ENCODE results near the gene GSX1. TPM values are rescaled to one million over a fixed set of nuclear protein-coding genes. Genes with fewer than 3 reads are reported as not detected.

GSX1 gene
- total and polyA plus RNA-seq, 4 donors, result not detected

DNA sequence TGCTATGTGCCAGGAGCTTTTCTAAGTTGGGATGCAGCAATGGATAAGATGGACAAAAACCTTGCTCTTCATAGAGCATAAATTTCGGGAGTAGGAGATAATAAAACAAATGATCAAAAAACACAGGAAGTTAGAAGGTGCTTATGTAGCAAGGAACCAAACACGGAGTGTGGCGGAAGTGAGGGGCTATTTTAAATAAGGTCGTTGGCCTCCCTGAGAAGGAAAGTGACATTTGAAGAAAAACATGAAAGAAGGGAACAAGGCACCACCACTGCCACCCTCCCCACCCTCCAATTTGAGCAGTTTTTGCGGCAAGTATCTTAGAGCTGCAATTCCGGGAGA, 3.2 kb upstream of the GSX1 start:
- ATAC-seq (ENCODE audit: insufficient read depth, low FRiP score), result no peak
- Histone ChIP-seq H3K36me3 (ENCODE audit: control insufficient read depth in 4 of 4, insufficient read depth in 4 of 4, low read length in 4 of 4) (no peaks in the 10 kb centered on the region), H3K27me3 (ENCODE audit: control insufficient read depth in 3 of 3, insufficient read depth in 3 of 3, low read length in 2 of 3) (peaks cover 18 to 75% (median 66%) of the 10 kb centered on the region in 3 donors), H3K4me1 (ENCODE audit: control insufficient read depth in 5 of 5, insufficient read depth in 5 of 5, low read length in 5 of 5) (peaks cover 0 to 16% (median 6%) of the 10 kb centered on the region in 5 donors), H3K9ac (ENCODE audit: insufficient read depth in 1 of 2, low read length in 2 of 2) (no peak overlapping the region), H3K4me3 (no peak overlapping the region), H3K27ac (ENCODE audit: low read depth in 1 of 2, low read length in 1 of 2) (no peak overlapping the region), H3K9me3 (ENCODE audit: control insufficient read depth in 4 of 4, insufficient read depth in 3 of 4, low read length in 3 of 4) (peaks cover 0 to 14% (median 0%) of the 10 kb centered on the region in 4 donors)
- TF ChIP-seq, protein P1, sequence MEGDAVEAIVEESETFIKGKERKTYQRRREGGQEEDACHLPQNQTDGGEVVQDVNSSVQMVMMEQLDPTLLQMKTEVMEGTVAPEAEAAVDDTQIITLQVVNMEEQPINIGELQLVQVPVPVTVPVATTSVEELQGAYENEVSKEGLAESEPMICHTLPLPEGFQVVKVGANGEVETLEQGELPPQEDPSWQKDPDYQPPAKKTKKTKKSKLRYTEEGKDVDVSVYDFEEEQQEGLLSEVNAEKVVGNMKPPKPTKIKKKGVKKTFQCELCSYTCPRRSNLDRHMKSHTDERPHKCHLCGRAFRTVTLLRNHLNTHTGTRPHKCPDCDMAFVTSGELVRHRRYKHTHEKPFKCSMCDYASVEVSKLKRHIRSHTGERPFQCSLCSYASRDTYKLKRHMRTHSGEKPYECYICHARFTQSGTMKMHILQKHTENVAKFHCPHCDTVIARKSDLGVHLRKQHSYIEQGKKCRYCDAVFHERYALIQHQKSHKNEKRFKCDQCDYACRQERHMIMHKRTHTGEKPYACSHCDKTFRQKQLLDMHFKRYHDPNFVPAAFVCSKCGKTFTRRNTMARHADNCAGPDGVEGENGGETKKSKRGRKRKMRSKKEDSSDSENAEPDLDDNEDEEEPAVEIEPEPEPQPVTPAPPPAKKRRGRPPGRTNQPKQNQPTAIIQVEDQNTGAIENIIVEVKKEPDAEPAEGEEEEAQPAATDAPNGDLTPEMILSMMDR (IDR thresholded peaks at IDR 0.05; ENCODE audit: control extremely low read depth, extremely low read depth), result no peak
- WGBS, 2 donors, result 6 to 7% methylated on average over 6 of the region's 6 CpGs
- no peak for DNase-seq

DNA sequence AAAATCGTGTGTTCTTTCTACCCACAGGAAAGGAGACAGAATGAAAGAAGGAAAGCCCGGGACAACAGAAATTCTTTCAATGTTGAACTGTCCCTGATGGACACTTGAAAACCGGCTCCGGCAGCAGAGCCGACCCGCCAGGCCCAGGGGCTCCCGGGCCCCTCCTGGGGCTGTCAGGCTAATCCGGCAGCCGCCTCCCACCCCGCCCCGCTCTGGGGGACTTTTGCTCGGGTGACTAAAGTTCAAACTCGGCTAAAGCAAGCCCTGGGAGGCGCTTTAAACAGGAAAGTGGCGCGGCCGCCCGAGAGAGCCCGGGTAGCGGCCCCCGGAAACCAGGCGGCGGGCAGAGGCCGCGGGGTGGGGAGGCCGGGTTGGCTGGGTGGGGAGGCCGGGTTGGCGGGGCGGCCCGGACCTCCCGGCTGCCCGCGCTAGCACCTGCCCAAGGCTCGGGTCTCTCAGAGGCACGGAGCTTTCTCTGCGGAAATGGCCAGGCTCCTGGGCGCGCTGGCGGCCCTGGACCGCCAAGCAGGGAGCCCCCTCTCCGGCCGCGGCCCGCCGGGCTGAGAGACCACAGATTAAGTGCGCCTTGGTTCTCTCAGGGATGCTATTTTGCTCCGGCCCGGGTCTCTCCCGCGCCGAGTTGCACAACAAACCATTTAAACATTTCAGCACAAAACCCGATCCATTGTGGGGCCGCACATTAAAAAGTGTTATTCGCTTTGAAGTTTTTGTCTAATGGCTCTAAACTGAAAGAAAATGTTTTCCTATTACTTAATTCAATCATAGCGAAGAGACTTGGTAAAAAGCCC, 2.6 kb upstream of the GSX1 start:
- Histone ChIP-seq H3K4me3 (no peak overlapping the region), H3K4me1 (ENCODE audit: control insufficient read depth in 5 of 5, insufficient read depth in 5 of 5, low read length in 5 of 5) (peaks cover 0 to 17% (median 6%) of the 10 kb centered on the region in 5 donors), H3K9ac (ENCODE audit: insufficient read depth in 1 of 2, low read length in 2 of 2) (no peak overlapping the region), H3K9me3 (ENCODE audit: control insufficient read depth in 4 of 4, insufficient read depth in 3 of 4, low read length in 3 of 4) (peaks cover 0 to 14% (median 0%) of the 10 kb centered on the region in 4 donors), H3K27me3 (ENCODE audit: control insufficient read depth in 3 of 3, insufficient read depth in 3 of 3, low read length in 2 of 3) (peaks cover 24 to 76% (median 67%) of the 10 kb centered on the region in 3 donors), H3K27ac (ENCODE audit: low read depth in 1 of 2, low read length in 1 of 2) (no peak overlapping the region), H3K36me3 (ENCODE audit: control insufficient read depth in 4 of 4, insufficient read depth in 4 of 4, low read length in 4 of 4) (no peaks in the 10 kb centered on the region)
- WGBS, 2 donors, result 2 to 3% methylated on average over 54 to 55 of the region's 55 CpGs
- TF ChIP-seq, protein P1 (IDR thresholded peaks at IDR 0.05; ENCODE audit: control extremely low read depth, extremely low read depth), result no peak
- ATAC-seq (ENCODE audit: insufficient read depth, low FRiP score), result no peak
- peak in 1 of 3 donors; percentile 4 for DNase-seq

DNA sequence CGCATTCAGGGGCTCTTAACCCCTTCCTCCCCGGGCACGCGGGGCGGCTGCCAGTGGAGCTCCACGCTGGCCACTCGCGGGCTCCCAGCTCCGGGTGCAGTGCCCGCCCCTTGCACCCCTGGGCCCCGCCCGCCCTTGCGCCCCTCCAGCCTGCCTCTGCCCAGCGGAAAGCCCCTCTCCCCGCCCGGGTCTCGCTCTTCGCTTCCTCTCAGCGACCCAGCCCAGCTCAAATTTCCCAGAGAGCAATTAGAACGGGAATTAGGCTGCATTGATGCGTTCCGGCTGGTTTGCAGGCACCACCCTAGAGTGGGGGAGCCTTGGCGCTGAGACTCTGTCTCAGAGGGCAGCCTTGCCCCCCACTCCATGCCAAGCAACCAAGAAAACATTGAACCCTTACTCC, 1.8 kb upstream of the GSX1 start:
- WGBS, 2 donors, result 4 to 5% methylated on average over 21 to 23 of the region's 23 CpGs
- peaks cover 0 to 18% (median 0%) of the 10 kb centered on the region in 4 donors for H3K9me3 ChIP-seq (ENCODE audit: control insufficient read depth in 4 of 4, insufficient read depth in 3 of 4, low read length in 3 of 4)
- no peak overlapping the region for H3K27ac ChIP-seq (ENCODE audit: low read depth in 1 of 2, low read length in 1 of 2)
- ATAC-seq (ENCODE audit: insufficient read depth, low FRiP score) (no peak), DNase-seq (peak in 1 of 3 donors; percentile 24)
- H3K4me1 ChIP-seq (ENCODE audit: control insufficient read depth in 5 of 5, insufficient read depth in 5 of 5, low read length in 5 of 5), result peaks cover 0 to 19% (median 6%) of the 10 kb centered on the region in 5 donors
- H3K27me3 ChIP-seq (ENCODE audit: control insufficient read depth in 3 of 3, insufficient read depth in 3 of 3, low read length in 2 of 3), result peaks cover 32 to 78% (median 71%) of the 10 kb centered on the region in 3 donors
- no peak overlapping the region for H3K4me3 ChIP-seq
- no peak overlapping the region for H3K9ac ChIP-seq (ENCODE audit: insufficient read depth in 1 of 2, low read length in 2 of 2)
- TF ChIP-seq, protein P1 (IDR thresholded peaks at IDR 0.05; ENCODE audit: control extremely low read depth, extremely low read depth), result no peak
- no peaks in the 10 kb centered on the region for H3K36me3 ChIP-seq (ENCODE audit: control insufficient read depth in 4 of 4, insufficient read depth in 4 of 4, low read length in 4 of 4)
